ENCODE measurements around the gene CCR5AS.

The CCR5AS gene

DNA sequence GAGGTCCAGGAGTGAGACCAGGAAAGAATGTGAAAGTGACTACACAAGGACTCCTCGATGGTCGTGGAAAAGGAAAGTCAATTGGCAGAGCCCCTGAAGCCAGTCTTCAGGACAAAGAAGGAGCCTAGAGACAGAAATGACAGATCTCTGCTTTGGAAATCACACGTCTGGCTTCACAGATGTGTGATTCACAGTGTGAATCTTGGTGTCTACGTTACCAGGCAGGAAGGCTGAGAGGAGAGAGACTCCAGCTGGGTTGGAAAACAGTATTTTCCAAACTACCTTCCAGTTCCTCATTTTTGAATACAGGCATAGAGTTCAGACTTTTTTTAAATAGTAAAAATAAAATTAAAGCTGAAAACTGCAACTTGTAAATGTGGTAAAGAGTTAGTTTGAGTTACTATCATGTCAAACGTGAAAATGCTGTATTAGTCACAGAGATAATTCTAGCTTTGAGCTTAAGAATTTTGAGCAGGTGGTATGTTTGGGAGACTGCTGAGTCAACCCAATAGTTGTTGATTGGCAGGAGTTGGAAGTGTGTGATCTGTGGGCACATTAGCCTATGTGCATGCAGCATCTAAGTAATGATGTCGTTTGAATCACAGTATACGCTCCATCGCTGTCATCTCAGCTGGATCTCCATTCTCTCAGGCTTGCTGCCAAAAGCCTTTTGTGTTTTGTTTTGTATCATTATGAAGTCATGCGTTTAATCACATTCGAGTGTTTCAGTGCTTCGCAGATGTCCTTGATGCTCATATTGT, 47.0 kb downstream of the CCR5AS start:
- Mint-ChIP-seq H3K4me1 (no peaks in the 10 kb centered on the region), H3K27ac (no peak overlapping the region), H3K27me3 (ENCODE audit: low read depth) (peaks cover 16% of the 10 kb centered on the region), H3K36me3 (ENCODE audit: insufficient read depth in 1 of 3, low read depth in 3 of 3) (no peaks in the 10 kb centered on the region), H3K9me3 (no peaks in the 10 kb centered on the region), H3K4me3 (no peak overlapping the region)
- no peaks in the 10 kb centered on the region for H4K20me1 ChIP-seq (ENCODE audit: control insufficient read depth, insufficient read depth, insufficient read length)
- no peak overlapping the region for H2AFZ ChIP-seq (ENCODE audit: low read length)
- H3K18ac ChIP-seq (ENCODE audit: insufficient read length, low read depth, low read length): no peak overlapping the region
- H4K91ac ChIP-seq (ENCODE audit: insufficient read length, low read depth, low read length): no peak overlapping the region
- H3K79me1 ChIP-seq (ENCODE audit: insufficient read depth, low read depth, low read length, poor library complexity, severe bottlenecking): no peaks in the 10 kb centered on the region
- no peak overlapping the region for H4K5ac ChIP-seq (ENCODE audit: insufficient read length, low read depth, low read length)
- H3K56ac ChIP-seq (ENCODE audit: insufficient read length, low read depth, low read length): no peak overlapping the region
- H3K9ac ChIP-seq (ENCODE audit: extremely low read depth, insufficient read length, low read length): no peak overlapping the region
- no peak overlapping the region for H2BK15ac ChIP-seq (ENCODE audit: low read depth, low read length)
- TF ChIP-seq, protein P1, sequence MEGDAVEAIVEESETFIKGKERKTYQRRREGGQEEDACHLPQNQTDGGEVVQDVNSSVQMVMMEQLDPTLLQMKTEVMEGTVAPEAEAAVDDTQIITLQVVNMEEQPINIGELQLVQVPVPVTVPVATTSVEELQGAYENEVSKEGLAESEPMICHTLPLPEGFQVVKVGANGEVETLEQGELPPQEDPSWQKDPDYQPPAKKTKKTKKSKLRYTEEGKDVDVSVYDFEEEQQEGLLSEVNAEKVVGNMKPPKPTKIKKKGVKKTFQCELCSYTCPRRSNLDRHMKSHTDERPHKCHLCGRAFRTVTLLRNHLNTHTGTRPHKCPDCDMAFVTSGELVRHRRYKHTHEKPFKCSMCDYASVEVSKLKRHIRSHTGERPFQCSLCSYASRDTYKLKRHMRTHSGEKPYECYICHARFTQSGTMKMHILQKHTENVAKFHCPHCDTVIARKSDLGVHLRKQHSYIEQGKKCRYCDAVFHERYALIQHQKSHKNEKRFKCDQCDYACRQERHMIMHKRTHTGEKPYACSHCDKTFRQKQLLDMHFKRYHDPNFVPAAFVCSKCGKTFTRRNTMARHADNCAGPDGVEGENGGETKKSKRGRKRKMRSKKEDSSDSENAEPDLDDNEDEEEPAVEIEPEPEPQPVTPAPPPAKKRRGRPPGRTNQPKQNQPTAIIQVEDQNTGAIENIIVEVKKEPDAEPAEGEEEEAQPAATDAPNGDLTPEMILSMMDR (conservative IDR thresholded peaks at IDR 0.05): no peak
- H2BK12ac ChIP-seq (ENCODE audit: insufficient read length, low read depth, low read length): no peak overlapping the region
- no peaks in the 10 kb centered on the region for H3K27me3 ChIP-seq (ENCODE audit: insufficient read depth, low read length)
- no peak overlapping the region for H3T11ph ChIP-seq (ENCODE audit: low read length)
- no peak overlapping the region for H3K14ac ChIP-seq (ENCODE audit: insufficient read depth, low read length)
- no peak overlapping the region for H3K4ac ChIP-seq (ENCODE audit: low read depth, low read length)
- no peak overlapping the region for H2AK5ac ChIP-seq (ENCODE audit: insufficient read length, low read length)
- no peak overlapping the region for H2BK5ac ChIP-seq (ENCODE audit: insufficient read length, low read length)
- no peak overlapping the region for H4K8ac ChIP-seq (replicated peaks; ENCODE audit: insufficient read length, low read depth, low read length)
- no peak overlapping the region for H3K23ac ChIP-seq (ENCODE audit: insufficient read length, low read depth, low read length)
- H3K79me2 ChIP-seq (ENCODE audit: insufficient read depth, low read length): no peaks in the 10 kb centered on the region
- H2BK20ac ChIP-seq (ENCODE audit: low read depth, low read length, poor library complexity, severe bottlenecking): no peak overlapping the region
- WGBS (ENCODE audit: extremely low coverage, insufficient read length, low lambda C conversion rate): no CpG with 5 or more reads among the region's 11 CpGs
- H3K27ac ChIP-seq (ENCODE audit: insufficient read length, low read depth, low read length): no peak overlapping the region
- H3K4me2 ChIP-seq (ENCODE audit: insufficient read depth, insufficient read length, low read length): no peak overlapping the region
- no peaks in the 10 kb centered on the region; the same call in 1 of the 2 replicates for H3K4me1 ChIP-seq (ENCODE audit: insufficient read depth, low read length)
- DNase-seq: no peak
- H2BK120ac ChIP-seq (ENCODE audit: low read depth, low read length, poor library complexity, severe bottlenecking): no peak overlapping the region
- no peaks in the 10 kb centered on the region for H3K9me3 ChIP-seq (ENCODE audit: control insufficient read depth, low read depth, low read length)
- H3K23me2 ChIP-seq (ENCODE audit: insufficient read length, low read depth, low read length, poor library complexity, severe bottlenecking): no peaks in the 10 kb centered on the region
